Retinal pigment epithelial cell (primary cell): ENCODE results near the gene ABCC2.
"Not testable (repeated sequence)": the region's sequence is repeated elsewhere in the genome, so short reads cannot be mapped to it uniquely, and the experiment has no call there.

Experiments
- DNase-seq: peaks from one replicate; pipeline ENCODE4 v3.0.0-alpha.2; 2010; ENCODE audit warnings: low read depth
- H3K4me3 ChIP-seq: 2 replicates; pipeline ENCODE4 v1.5.1; 2011; ENCODE audit warnings: mild to moderate bottlenecking, low read length, control low read depth, moderate library complexity
- TF ChIP-seq, protein P1 (sequence below): conservative IDR thresholded peaks from 2 replicates; pipeline ENCODE4 v1.5.1; 2011; ENCODE audit warnings: low read depth, low read length, control low read depth, inconsistent platforms

Gene ABCC2

DNA sequence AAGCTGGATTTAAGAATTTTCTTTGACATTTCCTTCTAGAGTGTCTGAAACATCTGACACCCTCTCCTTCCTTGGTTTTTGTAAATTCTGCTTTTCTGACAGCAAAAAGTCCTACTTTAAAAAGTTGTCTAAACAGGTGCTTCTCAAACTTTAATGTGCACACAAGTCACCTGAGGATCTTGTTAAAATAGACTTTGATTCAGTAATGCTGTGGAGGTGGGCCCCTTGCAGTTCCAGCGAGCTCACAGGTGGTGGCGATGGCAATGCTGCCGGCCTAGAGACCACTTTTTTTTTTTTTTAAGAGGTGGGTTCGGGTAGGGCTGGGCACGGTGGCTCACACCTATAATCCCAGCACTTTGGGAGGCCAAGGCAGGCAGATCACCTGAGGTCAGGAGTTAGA is 77.1 kb downstream of the ABCC2 start:
- DNase-seq, result no peak
- no peak overlapping the region for H3K4me3 ChIP-seq
- TF ChIP-seq, protein P1, sequence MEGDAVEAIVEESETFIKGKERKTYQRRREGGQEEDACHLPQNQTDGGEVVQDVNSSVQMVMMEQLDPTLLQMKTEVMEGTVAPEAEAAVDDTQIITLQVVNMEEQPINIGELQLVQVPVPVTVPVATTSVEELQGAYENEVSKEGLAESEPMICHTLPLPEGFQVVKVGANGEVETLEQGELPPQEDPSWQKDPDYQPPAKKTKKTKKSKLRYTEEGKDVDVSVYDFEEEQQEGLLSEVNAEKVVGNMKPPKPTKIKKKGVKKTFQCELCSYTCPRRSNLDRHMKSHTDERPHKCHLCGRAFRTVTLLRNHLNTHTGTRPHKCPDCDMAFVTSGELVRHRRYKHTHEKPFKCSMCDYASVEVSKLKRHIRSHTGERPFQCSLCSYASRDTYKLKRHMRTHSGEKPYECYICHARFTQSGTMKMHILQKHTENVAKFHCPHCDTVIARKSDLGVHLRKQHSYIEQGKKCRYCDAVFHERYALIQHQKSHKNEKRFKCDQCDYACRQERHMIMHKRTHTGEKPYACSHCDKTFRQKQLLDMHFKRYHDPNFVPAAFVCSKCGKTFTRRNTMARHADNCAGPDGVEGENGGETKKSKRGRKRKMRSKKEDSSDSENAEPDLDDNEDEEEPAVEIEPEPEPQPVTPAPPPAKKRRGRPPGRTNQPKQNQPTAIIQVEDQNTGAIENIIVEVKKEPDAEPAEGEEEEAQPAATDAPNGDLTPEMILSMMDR, result peak; percentile 65

DNA sequence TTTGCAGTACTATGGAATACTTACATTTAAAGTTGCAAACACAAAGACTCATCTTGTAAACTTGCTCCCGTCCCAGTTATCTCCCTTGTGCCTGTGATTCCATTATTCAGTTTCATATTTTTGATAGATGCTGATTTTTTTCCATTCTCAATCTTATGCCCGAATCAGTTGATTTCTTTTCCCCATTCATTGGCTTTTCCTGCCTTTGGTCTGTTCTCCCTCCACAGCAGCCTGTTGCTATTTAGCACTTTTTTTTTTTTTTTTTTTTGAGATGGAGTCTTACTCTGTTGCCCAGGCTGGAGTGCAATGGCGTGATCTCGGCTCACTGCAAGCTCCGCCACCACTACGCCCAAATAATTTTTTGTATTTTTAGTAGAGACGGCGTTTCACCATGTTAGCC is 78.0 kb downstream of the ABCC2 start:
- DNase-seq, result no peak
- no peak overlapping the region for H3K4me3 ChIP-seq
- TF ChIP-seq, protein P1, result no peak

DNA sequence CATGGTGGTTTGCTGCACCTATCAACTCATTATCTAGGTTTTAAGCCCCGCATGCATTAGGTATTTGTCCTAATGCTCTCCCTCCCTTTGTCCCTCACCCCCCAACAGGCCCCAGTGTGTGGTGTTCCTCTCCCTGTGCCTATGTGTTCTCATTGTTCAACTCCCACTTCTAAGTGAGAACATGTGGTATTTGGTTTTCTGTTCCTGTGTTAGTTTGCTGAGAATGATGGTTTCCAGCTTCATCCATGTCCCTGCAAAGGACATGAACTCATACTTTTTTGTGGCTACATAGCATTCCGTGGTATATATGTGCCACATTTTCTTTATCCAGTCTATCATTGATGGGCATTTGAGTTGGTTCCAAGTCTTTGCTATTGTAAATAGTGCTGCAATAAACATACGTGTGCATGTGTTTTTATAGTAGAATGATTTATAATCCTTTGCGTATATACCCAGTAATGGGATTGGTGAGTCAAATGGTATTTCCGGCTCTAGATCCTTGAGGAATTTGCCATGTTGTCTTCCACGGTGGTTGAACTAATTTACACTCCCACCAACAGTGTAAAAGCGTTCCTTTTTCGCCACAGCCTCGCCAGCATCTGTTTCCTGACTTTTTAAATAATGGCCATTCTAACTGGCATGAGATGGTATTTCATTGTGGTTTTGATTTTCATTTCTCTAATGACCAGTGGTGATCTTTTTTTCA is 81.2 kb downstream of the ABCC2 start:
- DNase-seq, H3K4me3 ChIP-seq: not testable (repeated sequence)

DNA sequence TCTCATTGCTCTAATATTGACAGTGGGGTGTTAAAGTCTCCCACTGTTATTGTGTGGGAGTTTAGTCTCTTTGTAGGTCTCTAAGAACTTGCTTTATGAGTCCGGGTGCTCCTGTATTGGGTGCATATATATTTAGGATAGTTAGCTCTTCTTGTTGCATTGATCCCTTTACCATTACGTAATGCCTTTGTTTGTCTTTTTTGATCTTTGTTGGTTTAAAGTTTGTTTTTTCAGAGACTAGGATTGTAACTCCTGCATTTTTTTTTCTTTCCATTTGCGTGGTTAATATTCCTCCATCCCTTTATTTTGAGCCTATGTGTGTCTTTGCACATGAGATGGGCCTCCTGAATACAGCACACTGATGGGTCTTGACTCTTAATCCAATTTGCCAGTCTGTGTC is 84.8 kb downstream of the ABCC2 start:
- not testable (repeated sequence) for DNase-seq

DNA sequence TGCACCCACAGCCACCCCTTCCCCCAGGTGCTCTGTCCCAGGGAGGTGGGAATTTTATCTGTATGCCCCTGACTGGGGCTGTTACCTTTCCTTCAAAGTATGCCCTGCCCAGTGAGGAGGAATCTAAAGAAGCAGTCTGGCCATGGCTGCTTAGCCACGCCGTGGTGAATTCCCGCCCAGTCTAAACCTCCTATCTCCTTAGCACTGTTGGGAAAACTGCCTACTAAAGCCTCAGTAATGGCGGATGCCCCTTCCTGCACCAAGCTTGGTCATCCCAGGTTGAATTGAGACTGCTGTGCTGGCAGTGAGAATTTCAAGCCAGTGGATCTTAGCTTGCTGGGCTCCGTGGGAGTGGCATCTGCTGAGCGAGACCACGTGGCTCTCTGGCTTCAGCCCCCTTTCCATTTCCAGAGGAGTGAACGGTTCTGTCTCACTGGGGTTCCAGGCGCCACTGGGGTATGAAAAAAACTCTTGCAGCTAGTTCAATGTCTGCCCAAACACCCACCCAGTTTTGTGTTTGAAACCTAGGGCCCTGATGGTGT is 87.2 kb downstream of the ABCC2 start:
- no peak overlapping the region for H3K4me3 ChIP-seq
- no peak for DNase-seq
- TF ChIP-seq, protein P1, result no peak

More for the DNA sequence above, 84.8 kb downstream of the ABCC2 start:
- H3K4me3 ChIP-seq, result not testable (repeated sequence)

DNA sequence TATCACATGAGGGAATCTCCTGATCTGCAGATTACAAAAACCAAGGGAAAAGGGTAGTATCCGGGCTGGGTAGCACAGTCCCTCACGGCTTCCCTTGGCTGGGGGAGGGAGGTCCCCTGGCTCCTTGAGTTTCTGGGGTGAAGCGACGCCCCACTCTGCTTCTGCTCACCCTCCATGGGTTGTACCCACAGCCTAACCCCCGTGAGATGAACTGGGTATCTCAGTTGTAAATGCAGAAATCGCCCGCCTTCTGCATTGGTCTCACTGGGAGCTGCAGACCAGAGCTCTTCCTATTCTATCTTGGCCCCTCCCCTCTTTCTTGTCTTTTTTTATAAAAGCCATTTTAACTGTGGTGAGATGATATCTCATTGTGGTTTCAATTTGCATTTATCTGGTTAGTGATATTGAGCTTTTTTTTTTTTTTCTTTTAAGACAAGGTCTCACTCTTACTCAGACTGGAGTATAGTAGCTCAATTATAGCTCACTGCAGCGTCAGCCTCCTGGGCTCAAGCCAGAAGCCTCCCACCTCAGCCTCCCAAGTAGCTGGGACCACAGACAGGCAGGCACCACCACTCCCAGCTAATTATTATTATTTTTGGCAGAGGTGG is 87.8 kb downstream of the ABCC2 start:
- H3K4me3 ChIP-seq, result no peak overlapping the region
- TF ChIP-seq, protein P1, result no peak
- no peak for DNase-seq

DNA sequence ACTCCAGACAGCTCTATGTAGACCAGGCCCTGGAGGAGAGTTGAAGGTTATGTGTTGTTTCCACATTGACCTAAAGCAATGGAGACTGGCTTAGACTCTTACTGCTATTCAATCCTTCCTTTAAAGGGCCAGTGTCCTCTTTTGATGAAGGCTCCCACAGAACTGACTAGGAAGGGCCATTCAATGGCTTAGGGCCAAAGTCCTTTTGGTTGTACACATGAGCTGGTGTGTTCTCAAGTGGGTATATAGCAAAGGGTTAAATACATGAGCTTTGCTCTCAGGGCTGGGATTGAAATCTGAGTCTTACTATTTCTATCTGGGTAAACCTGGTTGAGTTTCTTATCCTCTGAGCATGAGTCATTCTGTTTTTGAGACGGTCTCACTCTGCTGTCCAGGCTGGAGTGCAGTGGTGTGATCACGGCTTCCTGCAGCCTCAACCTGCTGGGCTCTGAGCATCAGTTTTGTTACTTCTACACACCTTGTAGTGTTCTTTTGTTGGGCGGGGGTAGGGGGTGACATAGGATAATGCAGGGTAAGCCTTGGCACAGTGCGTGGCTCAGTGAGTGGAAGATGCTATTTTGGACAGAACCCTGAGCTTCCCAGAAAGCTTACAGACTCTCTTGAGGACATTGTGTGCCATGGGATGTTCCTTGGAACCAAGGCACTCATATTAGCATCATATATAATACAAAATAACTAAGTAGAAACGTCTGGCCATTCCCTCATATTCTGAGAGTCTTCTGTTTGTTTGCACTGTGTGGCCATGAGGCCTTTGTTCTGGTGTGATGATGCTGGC is 90.1 kb downstream of the ABCC2 start:
- TF ChIP-seq, protein P1, result no peak
- H3K4me3 ChIP-seq, result no peak overlapping the region
- DNase-seq, result no peak
